Muscle of arm (tissue), 12 donors: ENCODE data around the gene ZBTB16. TPM values are rescaled to one million over a fixed set of nuclear protein-coding genes. Genes with fewer than 3 reads are reported as not detected.
"Not testable (repeated sequence)": the region's sequence is repeated elsewhere in the genome, so short reads cannot be mapped to it uniquely, and the experiment has no call there.

Experiments
- DNase-seq: peaks from one replicate; pipeline ENCODE4 v3.0.0-alpha.2; 2013
- polyA plus RNA-seq, 12 donors: library from polyadenylated mRNA; unstranded; fragments of 120-200 nt; gene quantifications; one replicate each; pipeline ENCODE4 v1.2.1, GENCODE V29; 2013; ENCODE audit not compliant: insufficient read length in 12 of 12

ZBTB16 gene
- polyA plus RNA-seq, 12 donors: 2.6 to 12.5 (median 6.8) TPM; not detected in 1

GRCh38 chr11:114040706-114041211, 18.8 kb upstream of the ZBTB16 start:
- DNase-seq: no peak

- DNase-seq: no peak
Observed at GRCh38 chr11:114042234-114042633, 17.3 kb upstream of the ZBTB16 start.

- no peak for DNase-seq
Observed at GRCh38 chr11:114044042-114044871, 15.3 kb upstream of the ZBTB16 start.

- DNase-seq: no peak
Observed at GRCh38 chr11:114047327-114047726, 12.2 kb upstream of the ZBTB16 start.

- no peak for DNase-seq
Observed at GRCh38 chr11:114049050-114049449, 10.5 kb upstream of the ZBTB16 start.

- DNase-seq: not testable (repeated sequence)
Observed at GRCh38 chr11:114049766-114050165, 9.7 kb upstream of the ZBTB16 start.

- DNase-seq: no peak
Observed at GRCh38 chr11:114050258-114050927, 9.1 kb upstream of the ZBTB16 start.

GRCh38 chr11:114051558-114051957, 8.0 kb upstream of the ZBTB16 start:
- DNase-seq: no peak

- no peak for DNase-seq
Observed at GRCh38 chr11:114052160-114052559, 7.4 kb upstream of the ZBTB16 start.

- no peak for DNase-seq
Observed at GRCh38 chr11:114053406-114053805, 6.1 kb upstream of the ZBTB16 start.

GRCh38 chr11:114054806-114055205, 4.7 kb upstream of the ZBTB16 start:
- DNase-seq: no peak

GRCh38 chr11:114056409-114056808, 3.1 kb upstream of the ZBTB16 start:
- DNase-seq: no peak

GRCh38 chr11:114057147-114057546, 2.4 kb upstream of the ZBTB16 start:
- DNase-seq: no peak

GRCh38 chr11:114057605-114058004, 1.9 kb upstream of the ZBTB16 start:
- DNase-seq: no peak

- DNase-seq: no peak
Observed at GRCh38 chr11:114058026-114058706, 1.3 kb upstream of the ZBTB16 start.

- DNase-seq: no peak
Observed at GRCh38 chr11:114058871-114059277, 637 bp upstream of the ZBTB16 start.

GRCh38 chr11:114059984-114060391, 477 bp downstream of the ZBTB16 start:
- DNase-seq: peak; percentile 54

GRCh38 chr11:114060392-114061047, 1.0 kb downstream of the ZBTB16 start:
- no peak for DNase-seq

GRCh38 chr11:114061048-114061680, 1.7 kb downstream of the ZBTB16 start:
- peak; percentile 53 for DNase-seq

- DNase-seq: no peak
Observed at GRCh38 chr11:114061681-114062049, 2.2 kb downstream of the ZBTB16 start.

- DNase-seq: no peak
Observed at GRCh38 chr11:114062272-114062671, 2.8 kb downstream of the ZBTB16 start.
